GM18498 (cell line): ENCODE results near the gene STEAP4.

ENCODE experiments used
- ATAC-seq: cut with Tn5 transposase; IDR thresholded peaks from one replicate; pipeline ENCODE4 v1.9.1; 2021; ENCODE audit warnings: mild to moderate bottlenecking, moderate library complexity; ENCODE audit not compliant: unreplicated experiment

STEAP4 gene

GRCh38 chr7:88223265-88223664 lies 83.4 kb downstream of the STEAP4 start:
- ATAC-seq = no peak
